Measurements from ENCODE around the gene CRYBB1. TPM values are rescaled to one million over a fixed set of nuclear protein-coding genes. Genes with fewer than 3 reads are reported as not detected.
A peak's percentile ranks its signal among the peaks of the same experiment; 100 is the strongest.

CRYBB1 gene
- total and polyA plus RNA-seq, 2 of the 13 experiments (the other 11 are each of a cell fraction or from before 2014, with no cell fraction given), result not detected

DNA sequence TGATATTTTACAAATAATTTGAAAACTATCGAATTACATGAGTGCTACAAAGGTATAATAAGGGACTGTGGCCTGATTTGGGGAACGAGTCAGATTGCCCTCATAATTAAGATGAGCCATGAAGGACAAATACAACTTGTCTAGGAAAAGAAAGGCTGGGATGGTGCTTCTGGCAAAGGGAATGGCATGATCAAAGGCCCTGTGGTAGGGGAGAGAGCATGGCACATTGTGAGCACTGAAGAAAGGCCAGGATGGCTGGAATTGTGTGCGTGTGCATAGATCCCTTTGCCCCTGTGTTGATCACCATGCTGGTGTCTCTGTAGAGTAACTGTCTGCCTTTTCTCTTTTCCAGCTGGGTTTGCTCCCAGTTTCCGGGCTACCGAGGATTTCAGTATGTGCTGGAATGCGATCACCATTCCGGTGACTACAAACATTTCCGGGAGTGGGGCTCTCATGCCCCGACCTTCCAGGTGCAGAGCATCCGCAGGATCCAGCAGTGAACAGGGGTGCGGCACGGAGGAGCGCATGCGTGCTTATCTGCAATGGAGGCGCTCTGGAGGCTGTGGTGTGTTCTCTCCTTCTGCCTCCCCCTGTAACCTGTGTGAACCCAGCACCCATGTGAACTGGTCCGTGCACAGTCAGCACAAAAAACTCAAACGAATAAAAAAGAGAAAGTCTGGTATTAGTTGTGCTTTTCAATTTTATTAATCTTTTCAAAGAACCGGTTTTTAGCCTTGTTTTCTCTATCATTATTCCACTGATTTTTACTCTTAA, 12.3 kb upstream of the CRYBB1 start:
- 51% methylated on average over 17 of the region's 18 CpGs for WGBS (ENCODE audit: low lambda C conversion rate)
- Histone ChIP-seq H3K4me2 (ENCODE audit: low read depth, low read length) (no peak overlapping the region), H3K36me3 (replicated peaks in 1 of 2; ENCODE audit: control insufficient read depth in 1 of 2, insufficient read depth in 2 of 2, low read length in 2 of 2) (no peaks in the 10 kb centered on the region), H3K9me3 (ENCODE audit: low read length) (no peaks in the 10 kb centered on the region), H4K20me1 (ENCODE audit: insufficient read depth, low read length) (no peaks in the 10 kb centered on the region), H3K79me2 (ENCODE audit: insufficient read depth, low read length) (no peaks in the 10 kb centered on the region), H3K27ac (ENCODE audit: extremely low read length, insufficient read depth, low read length) (no peak overlapping the region), H2AFZ (ENCODE audit: low read length) (no peak overlapping the region), H3K9ac (ENCODE audit: insufficient read depth, low read depth, low read length) (no peak overlapping the region), H3K4me1 (ENCODE audit: insufficient read depth, low read length) (no peaks in the 10 kb centered on the region), H3K27me3 (ENCODE audit: control insufficient read depth in 1 of 2, insufficient read depth in 2 of 2, low read length in 2 of 2) (peaks cover 0 to 9% of the 10 kb centered on the region in 2 experiments; a peak in 2 of 5 replicates), H3K4me3 (replicated peaks in 1 of 3; ENCODE audit: insufficient read depth in 1 of 3, low read depth in 2 of 3, low read length in 3 of 3) (no peak overlapping the region)
- TF ChIP-seq ZKSCAN5 (CRISPR knock-in tag; IDR thresholded peaks at IDR 0.05) (no peak), KLF13 (CRISPR knock-in tag; IDR thresholded peaks at IDR 0.05) (no peak), DMAP1 (CRISPR knock-in tag; IDR thresholded peaks at IDR 0.05) (no peak), MAFF (IDR thresholded peaks at IDR 0.05; ENCODE audit: low read depth, low read length) (peak; percentile 55), ZKSCAN1 (IDR thresholded peaks at IDR 0.05; ENCODE audit: low read length) (no peak), MAFK (conservative IDR thresholded peaks at IDR 0.05 in 1 of 2, IDR thresholded peaks at IDR 0.05 in 1 of 2; ENCODE audit: low read length in 2 of 2) (peak; percentile 39 to 64; a peak in 2 of 4 replicates), ZFP36 (IDR thresholded peaks at IDR 0.05; ENCODE audit: borderline replicate concordance, low read depth, low read length, partially characterized antibody) (no peak), ZNF230 (CRISPR knock-in tag; IDR thresholded peaks at IDR 0.05) (no peak)
- TF ChIP-seq, protein P1, sequence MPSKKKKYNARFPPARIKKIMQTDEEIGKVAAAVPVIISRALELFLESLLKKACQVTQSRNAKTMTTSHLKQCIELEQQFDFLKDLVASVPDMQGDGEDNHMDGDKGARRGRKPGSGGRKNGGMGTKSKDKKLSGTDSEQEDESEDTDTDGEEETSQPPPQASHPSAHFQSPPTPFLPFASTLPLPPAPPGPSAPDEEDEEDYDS (CRISPR knock-in tag; IDR thresholded peaks at IDR 0.05), result no peak
- CTCF ChIA-PET (ENCODE audit: low intra/inter-chr PET ratio, low total read pairs), result no interaction called here
- FAIRE-seq, result no peak
- POLR2A ChIA-PET, result no interaction called here
- intact Hi-C loops (cut with micrococcal nuclease; ENCODE audit: unreplicated experiment) (no loop called here), in situ Hi-C loops (cut with HindIII; ENCODE audit: extremely low pct_ligation_motif_present, low pct_unique_long_range_greater_than_20kb) (no loop called here)
- ATAC-seq, result no peak
- BruUV-seq (replicated peaks), result no TSS peak
- no peak for DNase-seq (ENCODE audit: low spot score)
